ENCODE data around the gene MAP3K3. TPM values are rescaled to one million over a fixed set of nuclear protein-coding genes. Genes with fewer than 3 reads are reported as not detected.

Gene MAP3K3
- total RNA-seq, 1 experiment from 2014 or later, result 24.3 TPM

GRCh38 chr17:63600569-63601438 lies 21.4 kb upstream of the MAP3K3 start, which contains the start of gene TACO1:
TACO1 (plus strand) TSS chr17:63600895; CDS start chr17:63601084, 189 bp downstream.
- H3K27ac Mint-ChIP-seq, result peak within 1 kb of the TSS; percentile 60 to 92 (median 89)

More at GRCh38 chr17:63600569-63601438, 21.4 kb upstream of the MAP3K3 start, which contains the start of gene TACO1:
- Histone ChIP-seq H3K4me1 (ENCODE audit: insufficient read depth, low read length) (no peaks in the 10 kb centered on the region), H3K4me2 (ENCODE audit: insufficient read depth, insufficient read length, low read length) (peak within 1 kb of the TSS; percentile 72), H2BK12ac (ENCODE audit: insufficient read length, low read depth, low read length) (no peak within 1 kb of the TSS), H3K79me1 (ENCODE audit: insufficient read depth, low read depth, low read length, poor library complexity, severe bottlenecking) (no peaks in the 10 kb centered on the region), H4K8ac (replicated peaks; ENCODE audit: insufficient read length, low read depth, low read length) (no peak within 1 kb of the TSS), H4K91ac (ENCODE audit: insufficient read length, low read depth, low read length) (no peak within 1 kb of the TSS), H3K9ac (ENCODE audit: extremely low read depth, insufficient read length, low read length) (peak within 1 kb of the TSS; percentile 66), H2AK5ac (ENCODE audit: insufficient read length, low read length) (no peak within 1 kb of the TSS), H3K23me2 (ENCODE audit: insufficient read length, low read depth, low read length, poor library complexity, severe bottlenecking) (no peaks in the 10 kb centered on the region), H3K79me2 (ENCODE audit: insufficient read depth, low read length) (no peaks in the 10 kb centered on the region), H3K27ac (ENCODE audit: insufficient read length, low read depth, low read length) (no peak within 1 kb of the TSS), H2BK5ac (ENCODE audit: insufficient read length, low read length) (no peak within 1 kb of the TSS), H4K5ac (ENCODE audit: insufficient read length, low read depth, low read length) (no peak within 1 kb of the TSS), H2BK15ac (ENCODE audit: low read depth, low read length) (no peak within 1 kb of the TSS), H3K4ac (ENCODE audit: low read depth, low read length) (no peak within 1 kb of the TSS), H4K20me1 (ENCODE audit: control insufficient read depth, insufficient read depth, insufficient read length) (no peaks in the 10 kb centered on the region), H3T11ph (ENCODE audit: low read length) (no peak within 1 kb of the TSS), H3K9me3 (ENCODE audit: control insufficient read depth, low read depth, low read length) (no peaks in the 10 kb centered on the region), H3K14ac (ENCODE audit: insufficient read depth, low read length) (peak within 1 kb of the TSS; percentile 69), H2AFZ (ENCODE audit: low read length) (peak within 1 kb of the TSS; percentile 81), H3K56ac (ENCODE audit: insufficient read length, low read depth, low read length) (no peak within 1 kb of the TSS), H3K18ac (ENCODE audit: insufficient read length, low read depth, low read length) (peak within 1 kb of the TSS; percentile 18), H3K27me3 (ENCODE audit: insufficient read depth, low read length) (no peaks in the 10 kb centered on the region), H2BK20ac (ENCODE audit: low read depth, low read length, poor library complexity, severe bottlenecking) (no peak within 1 kb of the TSS), H3K23ac (ENCODE audit: insufficient read length, low read depth, low read length) (no peak within 1 kb of the TSS), H2BK120ac (ENCODE audit: low read depth, low read length, poor library complexity, severe bottlenecking) (no peak within 1 kb of the TSS)
- Mint-ChIP-seq H3K4me1 (peaks cover 9 to 12% of the 10 kb centered on the region in 2 experiments), H3K4me3 (peak within 1 kb of the TSS; percentile 84 to 91), H3K9me3 (no peaks in the 10 kb centered on the region), H3K27me3 (ENCODE audit: low read depth) (no peaks in the 10 kb centered on the region), H3K36me3 (ENCODE audit: insufficient read depth in 1 of 3, low read depth in 3 of 3) (peaks cover 0 to 16% (median 13%) of the 10 kb centered on the region in 3 experiments; a peak in 6 of 7 replicates)
- WGBS (ENCODE audit: extremely low coverage, insufficient read length, low lambda C conversion rate), result no CpG with 5 or more reads among the region's 61 CpGs
- no peak for TF ChIP-seq CTCF (conservative IDR thresholded peaks at IDR 0.05)
- peak; percentile 90 for DNase-seq
